Epithelial cell of proximal tubule (primary cell): Measurements from ENCODE around the gene CORO1C. TPM values are rescaled to one million over a fixed set of nuclear protein-coding genes. Genes with fewer than 3 reads are reported as not detected.

Experiments
- DNase-seq: peaks from one replicate; pipeline ENCODE4 v3.0.0-alpha.2; 2011; ENCODE audit warnings: low read depth
- H3K4me3 ChIP-seq: 2 replicates; pipeline ENCODE4 v1.5.1; 2011; ENCODE audit warnings: low read depth, mild to moderate bottlenecking, low read length
- total RNA-seq: library from RNA; depleted of rRNA; stranded (reverse); fragments of >200 nt; gene quantifications from 2 replicates; pipeline ENCODE4 v1.2.3, GENCODE V29; 2015
- TF ChIP-seq, protein P1 (sequence below): conservative IDR thresholded peaks from 2 replicates; pipeline ENCODE4 v1.5.1; 2012; ENCODE audit warnings: low read depth, mild to moderate bottlenecking, low read length

Gene CORO1C
- total RNA-seq, 1 donor from 2014 or later, result 157 TPM

DNA sequence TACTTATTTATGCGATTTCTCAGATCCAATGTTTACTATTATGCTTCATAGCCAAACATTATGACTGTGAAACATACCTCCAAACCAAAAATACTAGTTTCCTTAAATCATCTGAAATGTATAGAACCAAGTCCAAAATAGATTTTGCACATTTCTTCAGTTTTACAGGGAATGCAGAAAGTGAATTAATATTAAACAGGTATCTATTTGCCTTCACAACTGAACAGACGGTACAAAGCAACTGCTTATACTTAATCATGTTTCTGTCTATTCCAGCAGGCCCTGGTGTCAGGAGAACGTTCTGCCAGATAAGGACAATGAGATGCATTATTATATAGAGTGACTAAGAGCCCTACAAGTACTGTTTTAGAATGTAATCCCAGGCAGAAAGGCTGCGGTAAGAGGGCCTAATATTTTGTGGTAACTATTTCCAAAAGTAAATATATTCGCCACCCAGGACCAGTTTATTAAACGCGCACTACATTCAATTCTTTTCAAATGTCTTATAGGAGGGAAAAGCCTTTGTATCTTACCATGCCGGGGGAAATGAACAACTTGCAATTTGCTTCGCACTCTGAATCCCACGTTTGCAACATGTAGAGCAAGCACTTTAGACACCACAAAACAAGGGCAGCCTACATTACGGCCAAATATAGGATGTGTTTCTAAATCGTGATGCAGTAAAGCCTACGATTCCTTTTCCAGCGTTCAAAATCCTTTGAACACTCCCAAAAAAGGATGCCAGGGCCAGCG is 1.5 kb downstream of the CORO1C start:
- peak overlapping the region; percentile 89 for H3K4me3 ChIP-seq
- TF ChIP-seq, protein P1, sequence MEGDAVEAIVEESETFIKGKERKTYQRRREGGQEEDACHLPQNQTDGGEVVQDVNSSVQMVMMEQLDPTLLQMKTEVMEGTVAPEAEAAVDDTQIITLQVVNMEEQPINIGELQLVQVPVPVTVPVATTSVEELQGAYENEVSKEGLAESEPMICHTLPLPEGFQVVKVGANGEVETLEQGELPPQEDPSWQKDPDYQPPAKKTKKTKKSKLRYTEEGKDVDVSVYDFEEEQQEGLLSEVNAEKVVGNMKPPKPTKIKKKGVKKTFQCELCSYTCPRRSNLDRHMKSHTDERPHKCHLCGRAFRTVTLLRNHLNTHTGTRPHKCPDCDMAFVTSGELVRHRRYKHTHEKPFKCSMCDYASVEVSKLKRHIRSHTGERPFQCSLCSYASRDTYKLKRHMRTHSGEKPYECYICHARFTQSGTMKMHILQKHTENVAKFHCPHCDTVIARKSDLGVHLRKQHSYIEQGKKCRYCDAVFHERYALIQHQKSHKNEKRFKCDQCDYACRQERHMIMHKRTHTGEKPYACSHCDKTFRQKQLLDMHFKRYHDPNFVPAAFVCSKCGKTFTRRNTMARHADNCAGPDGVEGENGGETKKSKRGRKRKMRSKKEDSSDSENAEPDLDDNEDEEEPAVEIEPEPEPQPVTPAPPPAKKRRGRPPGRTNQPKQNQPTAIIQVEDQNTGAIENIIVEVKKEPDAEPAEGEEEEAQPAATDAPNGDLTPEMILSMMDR, result no peak
- no peak for DNase-seq

DNA sequence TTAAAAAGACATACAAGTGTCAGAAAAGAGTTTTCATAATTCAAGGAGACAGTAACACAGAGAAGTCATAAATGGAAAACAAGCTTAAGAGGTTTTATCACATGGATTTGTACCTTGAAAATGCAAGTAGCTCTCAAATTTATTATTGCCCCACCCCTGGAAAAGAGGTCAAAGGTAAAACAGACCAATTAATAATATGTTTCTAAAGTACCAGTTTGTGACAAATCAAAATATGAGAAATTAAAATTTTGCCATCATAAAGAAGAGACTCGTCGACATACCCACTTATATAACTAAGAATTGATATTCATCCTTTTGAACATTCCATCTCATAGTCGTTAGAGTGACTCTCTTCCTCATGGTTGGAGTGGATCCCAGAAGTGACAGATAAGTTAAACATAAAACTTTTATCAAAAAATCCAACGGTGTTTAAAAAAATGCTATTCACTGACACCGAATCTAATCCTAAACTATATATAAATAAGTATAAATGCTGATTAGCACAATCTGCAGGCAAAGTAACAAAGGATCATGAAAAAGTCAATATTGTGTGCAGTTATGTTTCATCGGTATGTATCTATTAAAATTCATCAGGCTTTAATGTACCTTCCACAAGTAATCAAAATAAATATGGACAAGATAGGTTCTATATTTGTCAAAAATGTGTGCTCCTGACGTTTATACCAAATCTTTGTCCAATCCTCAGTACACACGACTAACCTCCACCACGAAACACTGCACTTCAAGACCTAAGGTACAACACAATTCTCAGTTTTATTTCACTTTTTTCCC is 2.3 kb downstream of the CORO1C start:
- peak overlapping the region; percentile 89 for H3K4me3 ChIP-seq
- no peak for DNase-seq
- TF ChIP-seq, protein P1, result no peak

DNA sequence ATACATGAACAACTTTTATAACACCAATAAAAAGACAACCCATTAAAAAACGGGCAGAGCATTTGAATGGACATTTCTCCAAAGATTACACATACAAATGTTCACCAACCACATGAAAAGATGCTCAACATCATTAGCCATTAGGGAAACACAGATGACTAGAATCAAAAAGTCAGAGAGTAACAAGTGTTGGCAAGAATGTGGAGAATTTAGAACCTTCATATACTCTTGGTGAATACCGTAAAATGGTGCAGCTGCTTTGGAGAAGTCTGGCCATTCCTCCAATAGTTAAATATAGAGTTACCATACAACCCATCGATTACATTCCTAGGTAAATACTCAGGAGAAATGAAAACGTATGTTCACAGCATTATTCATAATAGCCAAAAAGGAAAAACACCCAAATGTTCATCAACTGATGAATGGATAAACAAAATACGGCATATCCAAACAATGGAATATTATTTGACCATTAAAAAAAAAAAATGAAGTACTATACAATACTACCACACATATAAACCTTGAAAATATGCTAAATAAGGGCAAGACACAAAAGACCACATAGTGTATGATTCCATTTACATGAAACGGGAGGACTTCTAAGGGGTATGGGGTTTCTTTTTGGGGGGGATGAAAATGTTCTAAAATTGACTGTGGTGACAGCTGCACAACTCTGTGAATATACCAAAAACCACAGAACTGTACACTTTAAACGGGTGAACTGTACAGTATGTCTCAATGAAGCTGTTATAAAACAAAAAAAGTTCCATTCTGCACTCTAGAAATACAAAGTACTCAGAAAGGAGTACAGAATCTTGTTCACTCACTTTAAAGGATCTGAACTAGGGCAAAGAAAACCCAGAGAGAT is 3.2 kb downstream of the CORO1C start:
- DNase-seq, result no peak
- H3K4me3 ChIP-seq, result no peak overlapping the region
- TF ChIP-seq, protein P1, result no peak

DNA sequence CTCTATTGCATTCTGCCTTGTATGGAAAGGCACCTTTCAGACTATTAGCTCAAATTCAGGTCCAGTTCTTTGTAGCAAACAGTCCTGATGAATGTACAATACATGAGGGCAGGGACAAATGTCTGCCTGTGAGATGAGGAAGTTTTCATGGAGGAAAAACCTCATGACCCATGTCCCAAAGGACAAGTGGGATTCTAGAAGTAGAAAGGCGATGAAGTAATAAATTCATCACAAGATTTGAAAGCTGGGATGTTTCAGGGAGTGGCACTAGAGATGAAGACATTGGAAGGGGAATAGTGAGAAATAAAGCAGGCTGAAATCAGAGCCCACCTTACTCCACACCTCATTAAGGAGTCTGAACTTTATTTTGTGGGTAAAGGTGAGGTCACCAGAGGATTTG is 4.2 kb downstream of the CORO1C start:
- H3K4me3 ChIP-seq, result no peak overlapping the region
- TF ChIP-seq, protein P1, result no peak
- DNase-seq, result no peak

DNA sequence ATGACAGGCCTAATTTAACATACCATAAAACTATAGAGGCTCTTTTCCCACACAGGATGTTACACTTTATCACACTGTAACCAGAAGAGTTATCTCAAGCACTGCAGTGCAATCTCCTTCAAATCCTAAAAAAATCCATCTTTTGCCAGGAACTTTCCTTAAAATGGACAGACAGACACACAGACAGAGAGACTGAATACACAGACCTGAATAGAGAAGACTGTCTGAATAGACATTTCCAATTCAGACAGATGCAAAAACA is 6.5 kb downstream of the CORO1C start:
- H3K4me3 ChIP-seq, result no peak overlapping the region
- TF ChIP-seq, protein P1, result no peak
- no peak for DNase-seq

DNA sequence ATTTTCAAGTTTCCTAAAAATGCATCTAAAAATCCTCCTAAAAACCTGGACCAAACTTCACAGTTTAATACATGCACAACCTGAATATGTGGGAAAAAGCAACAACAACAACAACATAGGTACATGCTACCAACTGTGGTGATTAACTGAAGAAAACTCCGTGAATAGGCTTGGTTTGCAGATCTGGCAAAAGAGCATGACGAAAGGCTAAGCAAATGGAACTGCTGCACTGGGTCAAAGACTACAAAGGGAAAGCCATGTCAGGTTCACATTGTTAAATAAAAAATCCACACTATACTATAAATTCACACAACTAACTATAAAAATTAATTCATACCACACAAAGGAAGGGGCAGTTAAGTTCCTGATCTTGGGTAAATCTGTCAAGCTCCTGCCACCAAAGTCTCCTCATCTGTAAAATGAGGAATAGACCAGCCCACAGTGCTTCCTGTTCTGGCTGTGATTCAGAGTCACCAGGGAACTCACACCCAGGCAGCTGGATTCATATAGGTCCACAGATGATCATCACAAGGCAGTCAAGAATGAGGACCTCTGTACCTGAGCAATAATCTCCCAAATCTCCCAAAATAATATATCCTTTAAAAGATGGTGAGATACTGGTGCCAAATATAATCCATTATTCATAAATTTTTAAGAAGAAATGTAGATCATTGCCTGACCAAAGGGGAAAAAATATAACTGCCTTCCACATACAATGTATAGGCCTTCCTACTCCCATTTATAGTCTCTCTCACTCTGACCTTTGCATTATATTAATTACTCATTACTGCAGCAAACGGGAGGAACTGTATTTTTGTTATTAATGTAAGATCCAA is 7.0 kb downstream of the CORO1C start:
- no peak overlapping the region for H3K4me3 ChIP-seq
- DNase-seq, result no peak
- TF ChIP-seq, protein P1, result no peak
